Amniotic stem cell (primary cell): ENCODE measurements around the gene OR2A14.
"Not testable (repeated sequence)": the region's sequence is repeated elsewhere in the genome, so short reads cannot be mapped to it uniquely, and the experiment has no call there.

Experiments used
- DNase-seq: peaks from one replicate; lab custom pipeline; 2025; lab: John Stamatoyannopoulos, UW

Gene OR2A14, protein sequence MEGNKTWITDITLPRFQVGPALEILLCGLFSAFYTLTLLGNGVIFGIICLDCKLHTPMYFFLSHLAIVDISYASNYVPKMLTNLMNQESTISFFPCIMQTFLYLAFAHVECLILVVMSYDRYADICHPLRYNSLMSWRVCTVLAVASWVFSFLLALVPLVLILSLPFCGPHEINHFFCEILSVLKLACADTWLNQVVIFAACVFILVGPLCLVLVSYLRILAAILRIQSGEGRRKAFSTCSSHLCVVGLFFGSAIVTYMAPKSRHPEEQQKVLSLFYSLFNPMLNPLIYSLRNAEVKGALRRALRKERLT

DNA sequence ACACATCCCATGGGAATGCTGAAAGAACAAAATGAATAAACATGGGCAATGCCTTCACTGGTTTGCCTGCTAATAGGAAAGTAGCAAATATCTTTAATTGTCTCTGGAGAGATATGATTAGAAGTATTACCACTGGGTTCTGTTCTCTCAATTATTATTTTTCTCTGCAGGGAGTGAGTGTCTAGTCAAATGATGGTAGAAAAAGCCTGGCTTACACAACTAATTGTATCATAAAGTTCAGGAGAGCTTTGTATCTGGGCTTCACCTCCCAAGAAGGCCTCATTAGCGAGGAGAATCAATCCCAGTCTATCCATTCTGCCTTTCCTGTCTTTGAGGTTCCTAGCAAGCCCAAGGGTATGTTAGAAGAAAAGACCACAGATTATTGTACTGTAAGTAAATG is at the start of gene OR2A14:
Gene OR2A14 (plus strand): TSS at position 301 of the 400 bp plus-strand sequence. CDS start 5,937 bp downstream, outside the sequence.
- DNase-seq = no peak

DNA sequence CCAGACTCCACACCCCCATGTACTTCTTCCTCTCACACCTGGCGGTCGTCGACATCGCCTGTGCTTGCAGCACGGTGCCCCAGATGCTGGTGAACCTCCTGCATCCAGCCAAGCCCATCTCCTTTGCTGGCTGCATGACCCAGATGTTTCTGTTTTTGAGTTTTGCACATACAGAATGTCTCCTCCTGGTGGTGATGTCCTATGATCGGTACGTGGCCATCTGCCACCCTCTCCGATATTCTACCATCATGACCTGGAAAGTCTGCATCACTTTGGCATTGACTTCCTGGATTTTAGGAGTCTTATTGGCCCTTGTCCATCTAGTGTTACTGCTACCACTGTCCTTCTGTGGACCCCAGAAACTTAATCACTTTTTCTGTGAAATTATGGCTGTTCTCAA is 48.6 kb upstream of the OR2A14 start:
- DNase-seq = no peak

- DNase-seq = no peak
These were observed 37.0 kb upstream of the OR2A14 start, which contains the start of gene OR2A12 for GRCh38 chr7:144085978-144086377. Gene OR2A12 (plus strand): TSS chr7:144086278. CDS start chr7:144095108, 8,830 bp downstream.

- no peak for DNase-seq
These were observed 36.2 kb upstream of the OR2A14 start for GRCh38 chr7:144086730-144087129.

DNA sequence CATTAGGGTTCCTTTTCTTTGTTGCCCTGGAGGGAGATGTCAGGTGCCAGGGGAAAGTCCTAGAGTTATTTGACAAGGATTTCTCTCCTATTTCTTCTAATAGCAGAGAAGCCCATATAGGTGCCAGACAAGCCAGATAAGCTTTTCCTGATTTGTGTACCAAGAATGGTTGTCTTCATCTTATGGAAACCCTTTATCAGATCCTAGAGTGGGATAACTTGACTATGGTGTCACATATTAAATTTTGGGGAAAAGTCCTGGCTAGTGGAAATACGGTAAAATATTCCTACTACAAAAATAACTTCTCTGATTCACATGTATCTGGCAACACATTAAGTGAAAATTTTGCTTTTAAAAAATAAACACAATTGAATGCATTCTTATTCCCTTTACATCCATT is 35.7 kb upstream of the OR2A14 start:
- no peak for DNase-seq

- no peak for DNase-seq
These were observed 32.3 kb upstream of the OR2A14 start for GRCh38 chr7:144090667-144091066.

GRCh38 chr7:144098776-144099175 is 24.2 kb upstream of the OR2A14 start:
- no peak for DNase-seq

DNA sequence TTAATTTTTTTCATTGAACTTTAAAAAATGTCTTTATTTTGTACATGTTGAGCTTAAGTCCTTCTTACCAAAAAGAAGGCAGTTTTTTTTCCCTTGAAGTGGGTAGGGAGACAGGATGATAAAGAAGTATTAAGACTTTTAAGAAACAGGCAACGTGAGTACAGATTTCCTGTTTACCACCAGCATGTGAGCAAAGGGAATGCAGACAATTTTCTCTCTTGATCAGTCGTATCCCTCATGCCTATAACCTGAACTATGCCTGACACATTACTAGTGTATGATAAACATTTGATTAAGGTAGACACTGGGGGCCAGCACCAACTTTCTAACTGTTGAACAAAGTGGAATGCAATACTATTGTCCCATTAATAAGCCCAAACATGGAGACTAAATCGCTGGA is 22.4 kb upstream of the OR2A14 start:
- no peak for DNase-seq

DNA sequence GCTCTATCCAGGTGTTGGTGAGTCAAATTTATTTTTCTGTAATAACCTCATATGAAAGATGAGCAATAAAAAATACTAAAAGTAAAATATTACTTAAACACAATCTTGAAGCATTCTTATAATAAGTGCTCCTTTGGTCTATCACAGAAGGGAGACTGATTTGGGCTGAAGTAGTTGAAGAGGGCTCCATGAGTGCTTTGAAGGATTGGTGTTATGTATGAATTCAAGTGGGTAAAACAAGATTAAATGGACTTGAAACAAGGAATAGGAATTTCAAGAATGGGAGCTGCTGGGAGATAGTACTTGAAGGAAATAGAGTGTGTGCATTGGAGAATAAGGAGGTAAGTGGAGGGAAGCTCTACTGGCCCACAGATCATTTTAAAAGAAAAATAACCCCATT is 20.9 kb upstream of the OR2A14 start:
- no peak for DNase-seq

DNA sequence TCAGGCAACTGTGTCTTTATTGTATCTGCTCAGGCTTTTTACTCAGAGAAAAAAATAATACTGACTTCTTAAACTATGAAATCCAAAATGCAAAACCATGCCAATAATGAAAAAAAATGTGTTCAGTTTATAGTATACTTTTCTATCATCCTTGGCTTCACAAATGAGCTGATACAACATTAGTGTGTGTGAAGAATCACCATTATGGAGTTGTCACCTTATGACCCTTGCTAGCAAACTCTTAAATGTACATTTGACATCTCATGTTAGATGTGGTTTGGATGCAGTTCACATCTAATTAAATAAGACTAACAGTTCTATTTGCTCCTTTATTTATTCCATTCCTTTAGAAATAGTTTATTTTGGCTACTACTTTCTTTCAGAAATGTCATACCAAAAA is 17.8 kb upstream of the OR2A14 start:
- DNase-seq = no peak

- DNase-seq = no peak
These were observed 13.7 kb upstream of the OR2A14 start, which contains the start of gene OR2A2 for GRCh38 chr7:144109283-144109682. Gene OR2A2 (plus strand): TSS chr7:144109583. CDS start chr7:144109583, 0 bp downstream.

DNA sequence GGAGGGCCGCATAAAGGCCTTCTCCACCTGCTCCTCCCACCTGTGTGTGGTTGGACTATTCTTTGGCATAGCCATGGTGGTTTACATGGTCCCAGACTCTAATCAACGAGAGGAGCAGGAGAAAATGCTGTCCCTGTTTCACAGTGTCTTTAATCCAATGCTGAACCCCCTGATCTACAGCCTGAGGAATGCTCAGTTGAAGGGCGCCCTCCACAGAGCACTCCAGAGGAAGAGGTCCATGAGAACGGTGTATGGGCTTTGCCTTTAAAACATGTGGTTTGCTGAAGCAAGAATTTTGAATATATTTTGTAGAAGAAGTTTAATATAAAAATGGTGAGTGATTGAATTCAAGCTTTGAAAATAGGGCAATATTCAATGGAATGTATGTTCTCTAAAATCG is 12.7 kb upstream of the OR2A14 start:
- DNase-seq = no peak

GRCh38 chr7:144113651-144114050 is 9.3 kb upstream of the OR2A14 start:
- DNase-seq = no peak

DNA sequence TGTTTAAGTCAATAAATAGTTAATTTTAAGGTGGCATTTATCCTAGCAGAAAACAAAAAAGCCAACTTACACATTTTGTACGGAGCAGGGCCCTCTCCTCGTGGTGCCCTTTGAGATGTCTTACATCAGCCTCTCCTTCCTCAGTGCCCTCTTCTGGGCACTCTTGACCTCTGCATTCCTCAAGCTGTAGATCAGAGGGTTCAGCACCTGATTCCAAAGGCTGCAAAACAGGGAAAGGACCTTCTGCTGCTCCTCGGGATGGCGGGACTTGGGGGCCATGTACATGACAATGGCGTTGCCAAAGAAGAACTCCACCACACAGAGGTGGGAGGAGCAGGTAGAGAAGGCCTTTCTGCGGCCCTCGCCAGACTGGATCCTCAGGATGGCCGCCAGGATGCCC is 4.6 kb upstream of the OR2A14 start:
- DNase-seq = no peak

DNA sequence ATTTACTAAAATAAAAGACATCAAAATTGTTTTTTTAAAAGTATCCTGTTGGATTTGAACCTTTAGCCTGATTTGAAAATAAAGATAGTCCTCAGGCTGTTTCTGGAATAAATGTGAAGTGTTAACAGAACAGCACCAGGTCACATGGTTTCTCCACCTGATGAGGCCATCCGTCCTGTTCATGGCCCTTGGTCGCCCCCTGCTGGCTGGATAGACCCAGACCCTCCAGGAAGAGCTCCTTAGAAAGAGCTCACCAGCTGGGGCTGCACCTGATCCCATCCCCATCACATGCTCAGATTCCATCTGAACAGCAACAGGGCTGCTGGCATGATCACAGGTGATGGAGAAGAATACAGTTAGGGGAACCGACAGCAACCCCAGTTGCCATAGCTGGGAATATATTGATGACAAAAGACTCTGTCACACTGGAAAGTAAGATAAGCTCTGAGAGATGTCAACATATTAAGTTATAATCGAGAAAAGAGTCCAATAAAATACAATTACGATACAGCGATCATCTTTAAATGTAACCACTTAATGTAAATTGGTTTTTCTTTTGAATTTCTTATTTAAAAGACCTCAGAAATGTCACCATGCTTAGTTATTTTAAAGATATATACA is 4.8 kb downstream of the OR2A14 start:
- peak; percentile 76 for DNase-seq

DNA sequence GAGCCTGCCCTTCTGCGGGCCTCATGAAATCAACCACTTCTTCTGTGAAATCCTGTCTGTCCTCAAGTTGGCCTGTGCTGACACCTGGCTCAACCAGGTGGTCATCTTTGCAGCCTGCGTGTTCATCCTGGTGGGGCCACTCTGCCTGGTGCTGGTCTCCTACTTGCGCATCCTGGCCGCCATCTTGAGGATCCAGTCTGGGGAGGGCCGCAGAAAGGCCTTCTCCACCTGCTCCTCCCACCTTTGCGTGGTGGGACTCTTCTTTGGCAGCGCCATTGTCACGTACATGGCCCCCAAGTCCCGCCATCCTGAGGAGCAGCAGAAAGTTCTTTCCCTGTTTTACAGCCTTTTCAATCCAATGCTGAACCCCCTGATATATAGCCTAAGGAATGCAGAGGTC is 6.6 kb downstream of the OR2A14 start:
- DNase-seq = not testable (repeated sequence)

GRCh38 chr7:144130730-144131129 is 7.8 kb downstream of the OR2A14 start:
- no peak for DNase-seq

DNA sequence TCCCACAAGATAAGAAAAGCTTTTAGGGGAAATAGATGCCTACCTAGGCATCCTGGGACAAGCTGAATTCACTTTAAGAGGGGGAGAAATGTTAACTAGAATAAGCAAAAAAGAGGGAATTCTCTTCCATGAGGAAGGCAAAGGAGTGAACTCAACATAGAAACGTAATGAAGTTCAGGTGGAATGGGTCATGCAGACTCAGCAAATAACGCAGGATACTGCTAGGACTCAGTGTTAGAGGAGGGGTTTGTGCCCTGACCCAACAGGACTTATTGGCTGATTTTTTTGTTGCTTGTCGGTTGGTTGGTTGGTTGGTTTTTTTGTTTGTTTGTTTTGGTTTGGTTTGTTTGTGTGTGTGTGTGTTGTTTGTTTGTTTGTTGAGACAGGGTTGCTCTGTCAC is 9.3 kb downstream of the OR2A14 start:
- no peak for DNase-seq

- DNase-seq = no peak
These were observed 10.3 kb downstream of the OR2A14 start for GRCh38 chr7:144133307-144133706.

- no peak for DNase-seq
These were observed 11.1 kb downstream of the OR2A14 start for GRCh38 chr7:144134116-144134515.

- no peak for DNase-seq
These were observed 14.5 kb downstream of the OR2A14 start for GRCh38 chr7:144137501-144137900.

- no peak for DNase-seq
These were observed 19.2 kb downstream of the OR2A14 start for GRCh38 chr7:144142187-144142586.

- DNase-seq = no peak
These were observed 21.4 kb downstream of the OR2A14 start for GRCh38 chr7:144144426-144144825.
